Fibroblast of skin of right biceps (primary cell): ENCODE measurements around the gene SLC22A4.

ENCODE experiments used
- DNase-seq: peaks from one replicate; pipeline ENCODE4 v3.0.0-alpha.2; 2013

Gene SLC22A4

DNA sequence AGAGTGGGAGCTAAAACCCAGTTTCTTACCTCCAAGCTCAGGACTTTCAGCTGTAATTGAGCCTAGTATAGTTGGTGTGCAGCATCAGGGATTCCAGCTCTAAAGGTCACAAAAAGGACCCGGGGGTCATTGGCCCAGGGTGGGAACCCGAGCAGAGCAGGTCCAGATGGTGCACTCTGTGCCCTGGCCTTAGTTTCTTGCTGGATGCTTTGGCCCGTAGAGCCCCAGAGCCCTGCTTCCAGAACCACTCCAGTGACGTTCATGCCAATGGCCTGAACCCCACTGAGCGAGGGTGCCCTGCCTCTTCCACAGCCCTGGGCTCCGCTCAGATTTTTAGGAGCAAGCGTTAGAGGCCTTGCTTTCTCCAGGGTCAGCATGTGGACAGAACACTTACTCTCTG, 83.5 kb downstream of the SLC22A4 start:
- DNase-seq = no peak

DNA sequence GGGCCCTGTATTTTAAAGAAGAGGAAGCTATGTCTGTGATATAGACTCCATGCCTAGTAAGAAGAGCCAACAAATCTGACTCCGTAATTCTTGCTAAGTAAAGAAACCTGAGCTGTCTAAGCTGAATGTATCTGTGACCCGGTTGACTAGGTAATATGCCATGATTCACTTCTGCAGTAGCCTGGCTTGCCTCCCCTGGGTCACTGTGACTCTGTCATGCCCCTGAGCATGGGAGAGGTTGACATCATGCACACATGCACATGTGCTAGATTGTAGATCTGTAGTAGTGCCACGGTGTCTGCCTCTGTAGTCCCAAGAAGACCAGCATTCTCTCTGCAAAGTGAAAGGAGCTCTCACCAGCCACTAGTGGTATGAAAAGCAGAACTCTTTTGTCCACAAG, 84.4 kb downstream of the SLC22A4 start:
- peak; percentile 9 for DNase-seq

DNA sequence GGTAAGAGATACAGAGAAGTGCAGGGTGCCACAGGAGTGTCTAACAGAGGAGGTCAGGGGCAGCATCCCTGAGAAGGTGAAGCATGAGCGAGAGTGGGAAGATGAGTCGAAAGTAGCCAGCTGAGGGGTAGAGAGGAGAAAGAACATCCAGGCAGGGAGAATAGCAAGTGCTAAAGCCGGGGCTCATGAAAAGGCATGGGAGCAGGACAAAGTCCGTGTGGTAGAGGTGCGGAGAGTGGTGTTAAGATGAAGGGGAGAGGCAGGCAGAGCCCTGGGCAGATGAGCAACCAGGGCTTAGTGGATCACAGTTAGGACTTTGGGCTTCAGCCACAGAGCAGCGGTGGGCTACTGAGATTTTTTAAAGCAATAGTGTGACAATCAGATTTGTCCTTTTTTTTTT, 85.9 kb downstream of the SLC22A4 start:
- DNase-seq = no peak

DNA sequence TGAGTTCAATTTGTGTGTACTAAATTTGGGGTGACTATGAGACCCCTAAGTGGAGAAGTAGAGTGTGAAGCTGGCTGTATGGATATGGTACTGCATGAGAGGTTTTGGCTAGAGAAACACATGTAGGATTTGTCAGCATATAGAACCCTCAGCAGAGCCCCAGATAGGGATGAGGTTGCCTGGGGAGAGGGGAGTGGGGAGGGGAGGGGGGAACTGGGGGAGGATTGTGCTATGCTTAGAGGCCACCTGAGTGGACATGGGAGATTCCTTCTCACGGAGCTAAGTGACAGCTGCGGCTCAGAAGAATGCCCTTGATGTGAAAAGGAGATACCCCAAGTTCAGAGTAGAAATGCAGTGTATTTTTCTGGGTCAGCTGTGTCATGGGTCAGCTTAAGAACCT, 86.5 kb downstream of the SLC22A4 start:
- no peak for DNase-seq

DNA sequence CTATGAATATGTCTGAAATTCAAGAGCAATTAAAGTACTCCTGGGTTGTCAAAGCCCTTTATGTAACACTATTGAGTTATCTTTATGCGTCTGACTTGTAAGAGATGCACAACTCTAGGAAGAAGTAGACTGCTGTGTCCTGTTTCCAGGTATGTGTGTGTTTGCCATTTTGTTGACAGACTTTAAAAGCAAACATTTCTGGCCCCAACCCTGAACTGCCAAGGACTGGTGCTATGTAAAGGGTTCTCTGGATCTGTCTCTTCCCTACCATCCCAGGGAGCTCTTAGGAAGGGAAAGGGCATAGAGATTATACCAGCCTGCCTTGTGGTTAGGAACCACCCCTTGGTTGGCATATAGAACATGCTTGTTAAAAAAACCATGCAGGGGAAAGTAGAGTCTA, 87.4 kb downstream of the SLC22A4 start:
- DNase-seq = no peak

DNA sequence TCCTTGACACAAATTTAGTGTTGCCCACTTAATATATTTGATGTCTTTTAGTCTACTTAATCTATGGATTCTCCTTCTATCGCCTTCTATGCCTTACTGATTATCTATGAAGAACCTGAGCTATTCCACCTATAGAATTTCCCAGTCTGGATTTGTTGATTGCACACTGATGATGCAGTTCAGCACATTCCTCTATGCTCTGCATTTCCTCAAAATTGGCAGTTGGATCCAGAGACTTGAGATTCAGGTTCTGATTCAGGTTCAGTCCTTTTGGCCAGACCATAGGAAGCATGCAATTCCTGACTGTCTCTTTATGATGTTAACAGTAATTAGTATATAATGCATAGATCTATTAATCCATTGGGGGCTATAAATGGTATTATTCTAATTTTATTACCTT, 89.1 kb downstream of the SLC22A4 start:
- no peak for DNase-seq

DNA sequence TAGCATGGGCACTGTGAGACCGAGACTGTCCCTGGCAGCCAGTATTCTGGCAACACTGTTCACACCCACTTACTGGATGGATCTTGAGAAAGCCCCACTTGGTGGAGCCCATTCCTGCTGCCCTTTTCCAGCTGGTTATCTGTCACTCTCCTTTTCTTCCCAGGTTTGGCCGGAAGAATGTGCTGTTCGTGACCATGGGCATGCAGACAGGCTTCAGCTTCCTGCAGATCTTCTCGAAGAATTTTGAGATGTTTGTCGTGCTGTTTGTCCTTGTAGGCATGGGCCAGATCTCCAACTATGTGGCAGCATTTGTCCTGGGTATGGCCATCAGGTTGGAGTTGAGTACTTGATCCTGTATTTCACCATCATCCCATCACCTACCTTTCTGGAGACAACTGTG, 89.8 kb downstream of the SLC22A4 start:
- DNase-seq = no peak

DNA sequence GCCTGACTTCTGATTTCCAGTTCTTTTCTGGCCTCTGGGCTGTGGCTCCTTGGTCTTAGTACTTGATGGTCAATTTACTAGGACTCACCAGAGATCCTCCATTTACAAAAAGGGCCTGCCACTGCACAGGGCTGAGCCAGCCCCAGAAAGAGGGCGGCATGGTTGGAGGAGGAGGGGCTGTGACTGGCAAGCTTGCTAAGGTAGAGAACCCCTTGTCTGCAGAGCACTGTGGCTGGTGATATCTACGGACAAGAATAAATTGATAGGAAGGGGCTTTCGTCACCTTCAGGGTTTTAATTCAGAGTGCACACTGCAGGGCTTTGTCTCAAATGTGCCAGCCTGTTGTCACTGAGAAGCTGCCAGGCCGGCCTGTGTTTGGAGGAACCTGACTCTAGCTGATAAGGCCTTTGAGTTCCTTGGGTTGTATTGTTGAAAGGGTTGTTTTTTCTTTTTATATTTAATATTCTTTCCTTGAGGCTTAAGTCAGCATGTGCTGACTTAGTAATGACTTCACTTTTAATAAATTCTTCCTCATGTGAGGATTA, 90.4 kb downstream of the SLC22A4 start:
- no peak for DNase-seq

DNA sequence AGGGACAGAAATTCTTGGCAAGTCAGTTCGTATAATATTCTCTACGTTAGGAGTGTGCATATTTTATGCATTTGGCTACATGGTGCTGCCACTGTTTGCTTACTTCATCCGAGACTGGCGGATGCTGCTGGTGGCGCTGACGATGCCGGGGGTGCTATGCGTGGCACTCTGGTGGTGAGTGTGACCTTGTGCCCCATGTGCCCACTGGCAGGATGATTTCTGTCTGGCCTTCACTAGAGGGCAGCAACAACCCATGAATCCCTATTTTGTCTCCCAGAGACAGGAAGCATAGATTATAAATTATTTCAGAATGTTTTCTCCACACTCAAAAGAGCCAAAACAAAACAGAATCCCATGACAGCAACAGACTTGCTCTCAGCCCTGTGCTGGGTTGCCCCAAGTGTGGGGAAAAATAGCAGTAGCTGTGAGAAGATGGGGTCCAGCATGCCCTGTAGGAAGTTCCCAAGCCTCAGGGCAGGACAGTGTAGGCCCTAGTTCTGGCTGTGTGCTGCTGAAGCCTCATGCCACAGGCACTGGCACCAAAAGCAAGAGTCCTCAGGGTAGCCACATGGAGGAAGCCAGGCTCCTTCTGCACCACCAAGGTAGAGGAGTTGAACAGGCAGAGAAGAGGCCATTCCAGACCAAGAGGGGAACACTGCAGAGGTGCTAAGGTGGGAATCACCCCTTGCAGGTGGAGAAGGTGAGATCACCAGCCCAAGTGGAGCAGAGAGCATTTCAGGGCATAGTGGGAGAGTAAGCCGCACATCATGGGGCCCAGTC, 91.3 kb downstream of the SLC22A4 start:
- DNase-seq = peak; percentile 64

DNA sequence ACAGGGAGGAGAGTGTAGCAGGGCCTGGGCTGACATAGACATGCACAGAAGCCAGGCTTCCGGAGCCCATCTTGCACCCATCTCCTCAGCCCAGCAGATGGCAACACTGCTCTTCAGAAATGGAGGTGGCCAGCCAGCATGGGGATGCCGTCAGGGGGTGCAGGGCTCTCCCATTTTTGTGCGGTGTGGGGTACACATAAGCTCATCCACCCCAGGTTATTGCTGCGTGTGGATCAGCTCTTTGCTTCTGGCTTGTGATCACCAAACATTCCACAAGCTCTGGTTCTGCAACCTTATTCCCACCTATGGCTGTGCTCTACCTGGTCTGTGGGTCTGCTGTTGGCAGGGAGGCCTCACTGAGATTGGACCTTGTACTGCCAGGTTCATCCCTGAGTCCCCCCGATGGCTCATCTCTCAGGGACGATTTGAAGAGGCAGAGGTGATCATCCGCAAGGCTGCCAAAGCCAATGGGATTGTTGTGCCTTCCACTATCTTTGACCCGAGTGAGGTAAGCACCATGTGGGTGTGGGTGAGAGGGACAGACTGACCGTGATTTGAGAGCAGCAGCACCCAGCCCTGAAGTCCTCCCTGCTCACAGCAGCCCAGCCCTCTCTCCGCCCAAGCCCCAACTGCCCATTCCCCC, 92.6 kb downstream of the SLC22A4 start:
- DNase-seq = peak; percentile 69

DNA sequence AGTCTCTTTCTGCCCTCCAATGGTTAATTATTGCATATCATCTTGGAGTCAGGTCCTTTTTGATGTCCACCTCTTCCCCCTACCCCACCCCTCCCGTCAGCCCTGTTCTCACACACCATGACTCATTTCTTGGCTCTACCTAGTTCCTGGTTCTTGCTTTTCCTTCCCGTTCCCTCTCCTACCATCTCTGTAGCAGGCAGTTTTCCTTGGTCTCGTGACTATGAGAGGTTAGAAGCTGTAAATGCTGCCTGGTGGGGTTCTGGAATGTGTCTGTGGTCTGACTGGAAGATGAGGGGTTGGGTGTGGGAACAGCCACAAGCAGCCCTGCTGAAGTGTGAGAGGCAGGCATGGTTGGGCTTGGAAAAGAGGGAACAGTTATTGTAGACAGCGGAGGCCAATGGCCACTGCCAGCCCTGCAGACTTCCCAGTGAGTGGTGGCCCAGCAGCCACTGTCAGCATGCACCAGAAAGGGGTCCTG, 93.5 kb downstream of the SLC22A4 start:
- peak; percentile 100 for DNase-seq

DNA sequence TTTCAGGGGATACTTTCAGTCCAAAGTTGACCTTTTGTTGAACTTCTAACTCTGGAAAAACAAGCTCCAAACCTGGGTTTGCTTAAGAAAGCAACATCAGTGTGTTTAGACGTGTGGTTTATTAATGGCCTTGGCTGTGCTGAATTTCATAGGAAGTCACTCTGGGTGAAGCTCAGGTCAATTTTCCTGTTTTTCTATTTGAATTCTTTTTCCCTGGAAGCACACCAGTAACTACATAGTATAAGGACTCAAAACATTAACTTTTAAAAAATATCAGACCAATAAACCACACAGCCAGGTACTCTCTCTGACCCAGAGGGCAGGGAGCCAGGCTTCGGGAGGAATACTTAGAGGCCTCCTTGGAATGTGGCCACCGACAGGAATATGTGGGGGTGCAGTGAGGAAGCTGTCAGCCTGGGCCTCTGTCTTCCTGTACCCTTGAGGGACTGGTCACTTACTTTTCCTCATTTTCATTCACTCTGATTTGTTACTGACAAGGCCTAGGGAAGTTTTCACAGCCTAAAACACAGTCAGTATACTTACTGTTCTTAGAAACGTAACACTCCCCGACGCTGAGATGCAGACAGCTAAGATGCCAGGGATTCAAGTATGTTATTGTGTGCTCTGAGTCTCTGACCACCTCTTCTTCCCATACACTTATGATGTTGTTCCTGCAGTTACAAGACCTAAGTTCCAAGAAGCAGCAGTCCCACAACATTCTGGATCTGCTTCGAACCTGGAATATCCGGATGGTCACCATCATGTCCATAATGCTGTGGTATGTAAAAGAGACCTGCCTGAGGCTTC, 94.3 kb downstream of the SLC22A4 start:
- peak; percentile 72 for DNase-seq

DNA sequence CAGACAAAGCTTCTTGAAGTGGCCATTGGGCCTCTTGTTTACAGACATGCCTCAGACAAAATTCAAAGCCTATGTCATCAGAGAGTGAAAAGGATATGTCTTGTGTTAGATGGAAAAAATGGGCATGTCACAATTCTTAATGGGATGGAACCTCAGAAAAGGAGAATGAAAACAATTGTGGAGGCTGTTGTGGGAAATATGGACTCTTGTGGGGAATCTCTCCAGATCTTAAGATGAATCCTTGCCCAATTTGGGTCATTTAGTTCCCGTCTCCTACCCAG, 94.8 kb downstream of the SLC22A4 start:
- DNase-seq = peak; percentile 14

DNA sequence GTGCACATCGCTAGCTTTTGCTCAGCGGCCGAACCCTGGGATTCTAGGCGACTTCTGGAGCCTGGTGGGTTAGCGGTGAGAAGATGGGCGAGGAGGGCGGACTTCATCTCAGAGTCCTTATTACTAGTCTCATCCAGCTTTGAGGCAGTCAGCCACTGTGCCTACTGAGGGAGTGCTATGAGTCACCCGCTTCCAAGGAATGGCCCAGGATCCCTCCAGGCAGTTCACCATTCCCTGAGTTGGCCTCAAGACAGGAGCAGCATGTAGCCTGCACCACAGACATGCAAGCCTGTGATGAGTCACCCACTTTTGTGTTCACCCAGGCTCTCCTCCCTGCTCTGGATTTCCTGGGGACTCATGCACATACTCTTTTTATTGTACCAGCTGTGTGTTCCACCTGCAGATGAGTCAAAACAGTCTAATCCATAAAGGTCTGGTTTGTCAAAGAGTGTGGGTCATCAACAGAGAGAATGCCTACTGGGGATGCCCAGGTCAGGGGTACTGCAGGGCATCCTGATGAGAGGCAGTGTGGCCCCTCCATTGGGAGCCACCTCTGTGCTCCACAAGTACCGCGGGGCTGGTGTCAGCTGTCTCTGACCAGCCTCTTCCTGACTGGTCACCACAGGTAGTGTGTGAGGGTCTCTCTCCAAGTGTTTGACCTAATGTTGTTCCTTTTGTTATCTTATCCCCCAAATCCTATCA, 95.5 kb downstream of the SLC22A4 start:
- peak; percentile 100 for DNase-seq

DNA sequence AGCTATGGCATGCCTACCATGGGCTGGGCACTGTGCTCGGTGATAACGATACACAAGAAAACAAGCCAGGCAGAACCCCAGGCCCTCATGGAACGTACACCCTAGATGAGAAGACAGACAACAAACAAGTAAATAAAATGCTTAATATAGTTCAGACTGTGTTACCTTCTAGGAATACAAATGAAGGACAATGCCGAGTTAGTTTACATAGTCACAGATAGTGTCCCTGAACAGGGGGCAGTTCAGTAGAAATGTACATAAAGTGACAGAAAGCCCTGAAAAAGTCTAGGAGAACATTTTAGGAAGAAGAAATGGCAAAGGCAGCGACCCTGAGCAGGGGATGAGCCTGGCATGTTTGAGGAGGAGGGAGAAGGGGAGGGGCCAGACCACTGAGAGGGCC, 97.1 kb downstream of the SLC22A4 start:
- DNase-seq = no peak

DNA sequence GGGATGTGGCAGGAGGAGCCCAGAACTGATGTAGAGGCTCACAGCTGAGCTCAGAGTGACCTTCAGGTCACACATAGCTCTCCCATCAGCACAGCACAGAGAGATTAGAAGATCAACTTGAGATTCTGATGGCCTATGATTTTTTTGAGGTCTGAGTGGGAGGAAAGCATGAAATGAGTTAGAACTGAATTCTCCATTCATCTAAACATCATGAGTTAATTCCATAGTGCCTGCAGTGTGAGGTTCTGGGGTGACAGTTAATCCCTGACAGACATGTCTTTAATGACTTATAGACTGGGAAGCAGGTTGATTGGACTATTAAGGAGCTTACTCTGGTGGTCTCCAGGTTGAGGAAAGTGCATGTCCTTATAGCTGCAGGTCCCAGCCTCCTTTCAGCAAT, 97.7 kb downstream of the SLC22A4 start:
- no peak for DNase-seq

DNA sequence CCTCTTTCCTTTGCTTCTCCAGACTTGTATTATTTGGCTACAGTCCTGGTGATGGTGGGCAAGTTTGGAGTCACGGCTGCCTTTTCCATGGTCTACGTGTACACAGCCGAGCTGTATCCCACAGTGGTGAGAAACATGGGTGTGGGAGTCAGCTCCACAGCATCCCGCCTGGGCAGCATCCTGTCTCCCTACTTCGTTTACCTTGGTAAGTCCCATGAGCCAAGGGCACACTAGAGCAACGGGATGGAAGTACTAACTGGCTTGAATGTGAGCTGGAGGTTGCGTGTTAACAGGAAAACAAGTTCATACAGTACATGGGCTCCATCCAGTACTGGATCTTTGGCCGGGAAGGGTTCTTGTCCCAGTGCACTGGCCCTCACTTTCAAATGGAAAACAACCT, 98.2 kb downstream of the SLC22A4 start:
- DNase-seq = no peak

DNA sequence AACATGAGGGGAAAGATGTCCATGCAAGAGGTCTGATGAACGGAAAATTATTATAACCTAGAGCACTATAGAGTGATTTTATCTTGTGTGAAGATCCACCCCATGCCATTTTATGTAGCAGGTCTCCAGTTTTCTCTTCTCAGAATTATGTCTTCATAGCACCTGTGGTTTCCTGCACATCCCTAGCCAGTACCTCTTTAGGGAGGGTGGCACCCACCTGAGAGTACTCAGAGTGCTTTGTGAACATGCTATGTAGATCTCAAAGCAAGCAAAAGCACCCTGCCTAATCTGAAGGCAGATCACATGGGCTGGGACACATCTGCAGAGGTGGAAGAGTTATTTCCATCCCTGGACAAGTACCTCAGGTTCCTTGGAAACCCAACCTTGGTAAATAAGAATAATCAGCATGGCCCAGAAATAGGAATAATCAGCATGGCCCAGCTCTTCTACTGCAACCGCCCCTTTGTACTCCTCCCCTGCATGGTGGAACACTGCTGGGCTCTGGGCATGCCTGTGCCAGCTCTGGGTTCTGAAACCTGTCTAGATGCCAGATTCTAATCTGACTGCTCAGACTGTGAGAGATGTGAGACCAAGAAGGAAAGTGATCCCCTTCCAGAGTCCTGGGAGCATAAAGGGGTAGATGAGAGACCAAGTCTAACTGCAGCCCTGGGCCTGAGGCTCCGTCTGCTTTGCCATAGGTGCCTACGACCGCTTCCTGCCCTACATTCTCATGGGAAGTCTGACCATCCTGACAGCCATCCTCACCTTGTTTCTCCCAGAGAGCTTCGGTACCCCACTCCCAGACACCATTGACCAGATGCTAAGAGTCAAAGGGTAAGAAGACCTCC, 99.0 kb downstream of the SLC22A4 start:
- no peak for DNase-seq
